Measurements from ENCODE around the gene EIF1.
"Not testable (repeated sequence)": the region's sequence is repeated elsewhere in the genome, so short reads cannot be mapped to it uniquely, and the experiment has no call there.

EIF1 gene

GRCh38 chr17:41655611-41656111 is 33.0 kb upstream of the EIF1 start:
- DNase-seq (ENCODE audit: low spot score) = no peak

- no peak for DNase-seq (ENCODE audit: low spot score)
Measured at GRCh38 chr17:41656249-41657023, 32.2 kb upstream of the EIF1 start.

GRCh38 chr17:41657176-41657754 is 31.4 kb upstream of the EIF1 start:
- no peak for DNase-seq (ENCODE audit: low spot score)

GRCh38 chr17:41657936-41658335 is 30.7 kb upstream of the EIF1 start:
- no peak for DNase-seq (ENCODE audit: low spot score)

- no peak for DNase-seq (ENCODE audit: low spot score)
Measured at GRCh38 chr17:41658846-41659245, 29.8 kb upstream of the EIF1 start.

GRCh38 chr17:41659427-41660212 is 29.1 kb upstream of the EIF1 start:
- no peak for DNase-seq (ENCODE audit: low spot score)

- no peak for DNase-seq (ENCODE audit: low spot score)
Measured at GRCh38 chr17:41660221-41660711, 28.4 kb upstream of the EIF1 start.

GRCh38 chr17:41663451-41664171 is 25.1 kb upstream of the EIF1 start:
- no peak for DNase-seq (ENCODE audit: low spot score)

- DNase-seq (ENCODE audit: low spot score) = no peak
Measured at GRCh38 chr17:41664172-41664457, 24.6 kb upstream of the EIF1 start.

GRCh38 chr17:41664587-41665565 is 23.8 kb upstream of the EIF1 start:
- DNase-seq (ENCODE audit: low spot score) = no peak

- DNase-seq (ENCODE audit: low spot score) = peak; percentile 86
Measured at GRCh38 chr17:41665566-41666236, 23.0 kb upstream of the EIF1 start.

- no peak for DNase-seq (ENCODE audit: low spot score)
Measured at GRCh38 chr17:41666237-41666641, 22.4 kb upstream of the EIF1 start.

- DNase-seq (ENCODE audit: low spot score) = peak; percentile 84
Measured at GRCh38 chr17:41666708-41667279, 21.9 kb upstream of the EIF1 start.

- DNase-seq (ENCODE audit: low spot score) = no peak
Measured at GRCh38 chr17:41667280-41668041, 21.2 kb upstream of the EIF1 start.

- no peak for DNase-seq (ENCODE audit: low spot score)
Measured at GRCh38 chr17:41672153-41672552, 16.5 kb upstream of the EIF1 start.

GRCh38 chr17:41675157-41676057 is 13.3 kb upstream of the EIF1 start:
- DNase-seq (ENCODE audit: low spot score) = not testable (repeated sequence)

GRCh38 chr17:41676058-41676419 is 12.6 kb upstream of the EIF1 start:
- DNase-seq (ENCODE audit: low spot score) = no peak

GRCh38 chr17:41678411-41678906 is 10.2 kb upstream of the EIF1 start:
- DNase-seq (ENCODE audit: low spot score) = no peak
